ENCODE data around the gene SLC28A1.

GRCh38 chr15:84922530-84922929 is 38.1 kb downstream of the SLC28A1 start:
- TF ChIP-seq CTCF (IDR thresholded peaks at IDR 0.05) (no peak), POLR2A (IDR thresholded peaks at IDR 0.05) (no peak)
